CD4-positive, CD25-positive, alpha-beta regulatory T cell (primary cell): ENCODE measurements around the gene BRD3. TPM values are rescaled to one million over a fixed set of nuclear protein-coding genes. Genes with fewer than 3 reads are reported as not detected.

Experiments
- ATAC-seq, 2 donors: fragments of 150-1000 bp; cut with Tn5 transposase; one replicate each; pipeline ENCODE4 v1.10.0; 2021; ENCODE audit warnings: low read depth in 2 of 2, moderate number of reproducible peaks in 2 of 2, moderate library complexity in 1 of 2
- DNase-seq, 3 donors: peaks; one replicate each; pipeline versions ENCODE4 v3.0.0 to v3.0.0-alpha.2; 2012 to 2022; ENCODE audit warnings: mixed read lengths in 1 of 3
- H3K27ac ChIP-seq: one replicate; pipeline ENCODE4 v1.7.0; 2013; ENCODE audit warnings: mild to moderate bottlenecking, low read length; ENCODE audit not compliant: insufficient read depth, poor library complexity, severe bottlenecking
- H3K27me3 ChIP-seq: one replicate; pipeline ENCODE4 v1.7.0; 2013; ENCODE audit warnings: low read length; ENCODE audit not compliant: control insufficient read depth, insufficient read depth
- H3K36me3 ChIP-seq: one replicate; pipeline ENCODE4 v1.7.0; 2013; ENCODE audit warnings: mild to moderate bottlenecking, low read length, moderate library complexity; ENCODE audit not compliant: control insufficient read depth, insufficient read depth
- H3K4me1 ChIP-seq: 2 replicates; pipeline ENCODE4 v1.7.0; 2013; ENCODE audit warnings: mild to moderate bottlenecking, low read length; ENCODE audit not compliant: insufficient read depth, control insufficient read depth, poor library complexity, severe bottlenecking
- H3K4me3 ChIP-seq: one replicate; pipeline ENCODE4 v1.7.0; 2013; ENCODE audit warnings: low read depth, mild to moderate bottlenecking, low read length, moderate library complexity
- H3K9me3 ChIP-seq, 2 experiments: 1 replicate in 1 of 2; 2 replicates in 1 of 2; pipeline ENCODE4 v1.7.0; 2013; ENCODE audit warnings: low read length in 2 of 2, mild to moderate bottlenecking in 1 of 2, moderate library complexity in 1 of 2; ENCODE audit not compliant: control insufficient read depth in 2 of 2
- H3K27ac Mint-ChIP-seq, 3 donors: one replicate each; pipeline ENCODE4 v1.8.0; 2020 to 2022; ENCODE audit warnings: mild to moderate bottlenecking in 3 of 3, mixed read lengths in 3 of 3, moderate library complexity in 2 of 3
- H3K27me3 Mint-ChIP-seq: one replicate; pipeline ENCODE4 v1.8.0; 2022; ENCODE audit warnings: mild to moderate bottlenecking, mixed read lengths
- H3K36me3 Mint-ChIP-seq: one replicate; pipeline ENCODE4 v1.8.0; 2020; ENCODE audit warnings: mixed read lengths
- H3K4me1 Mint-ChIP-seq, 4 donors: one replicate each; pipeline ENCODE4 v1.8.0; 2020 to 2022; ENCODE audit warnings: mixed read lengths in 4 of 4, mild to moderate bottlenecking in 1 of 4
- H3K4me3 Mint-ChIP-seq, 4 donors: one replicate each; pipeline ENCODE4 v1.8.0; 2020 to 2022; ENCODE audit warnings: mild to moderate bottlenecking in 4 of 4, mixed read lengths in 4 of 4, moderate library complexity in 3 of 4
- H3K9me3 Mint-ChIP-seq, 7 donors: one replicate each; pipeline ENCODE4 v1.8.0; 2020 to 2022; ENCODE audit warnings: mixed read lengths in 7 of 7, mild to moderate bottlenecking in 3 of 7, moderate library complexity in 2 of 7
- polyA plus RNA-seq, 4 donors: library from polyadenylated mRNA; unstranded; fragments of 300-500 nt; fragmentation: Illumina TruSeq; gene quantifications; one replicate each; pipeline ENCODE4 v1.2.3, GENCODE V29; 2021
- total RNA-seq: library from RNA; stranded (reverse); gene quantifications from one replicate; pipeline ENCODE4 v1.2.3, GENCODE V29; 2022

The BRD3 gene
- total and polyA plus RNA-seq, 5 donors from 2014 or later, result 10.4 to 39.3 (median 13.1) TPM

DNA sequence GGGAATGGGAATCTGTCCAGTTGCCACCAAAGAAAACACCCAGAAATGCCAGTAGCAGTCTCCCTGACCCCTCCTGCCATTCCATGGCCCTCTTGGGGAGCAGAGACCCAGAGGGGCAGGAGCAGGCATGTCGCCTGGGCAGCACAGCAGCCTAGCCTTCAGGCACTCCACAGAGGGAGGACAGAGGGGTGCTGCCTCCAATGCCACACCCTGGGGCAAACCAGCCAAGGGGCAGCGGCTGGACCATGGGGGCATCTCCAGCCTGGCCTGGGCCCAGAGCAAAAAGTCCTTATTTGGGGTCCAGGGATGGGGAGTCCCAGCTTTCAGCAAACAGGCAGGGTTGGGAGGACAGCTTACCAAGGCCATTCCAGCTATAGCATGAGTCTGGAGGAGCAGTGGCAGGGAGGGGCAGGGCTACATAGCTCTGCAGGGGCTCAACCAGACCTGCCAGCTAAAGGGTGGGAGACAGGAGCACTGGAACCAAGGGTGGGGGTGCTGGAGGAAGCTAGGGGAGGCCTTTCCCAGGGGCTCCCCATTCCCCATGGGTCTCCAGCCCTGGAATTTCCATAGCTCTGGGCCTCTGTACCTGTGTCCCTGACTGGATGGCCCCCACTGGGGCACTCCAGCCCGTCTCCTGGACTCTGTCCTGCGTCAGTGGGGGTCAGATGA, 6.7 kb downstream of the BRD3 start:
- Mint-ChIP-seq H3K4me1 (peaks cover 0 to 69% (median 26%) of the 10 kb centered on the region in 4 donors), H3K4me3 (no peak overlapping the region), H3K27ac (peak overlapping the region in 1 of 3 donors; percentile 79), H3K36me3 (no peaks in the 10 kb centered on the region), H3K27me3 (no peaks in the 10 kb centered on the region), H3K9me3 (no peaks in the 10 kb centered on the region)
- no peak for DNase-seq
- Histone ChIP-seq H3K27ac (no peak overlapping the region), H3K27me3 (no peaks in the 10 kb centered on the region), H3K4me3 (no peak overlapping the region), H3K36me3 (peaks cover 4% of the 10 kb centered on the region), H3K9me3 (no peaks in the 10 kb centered on the region), H3K4me1 (peaks cover 28% of the 10 kb centered on the region)
- no peak for ATAC-seq

DNA sequence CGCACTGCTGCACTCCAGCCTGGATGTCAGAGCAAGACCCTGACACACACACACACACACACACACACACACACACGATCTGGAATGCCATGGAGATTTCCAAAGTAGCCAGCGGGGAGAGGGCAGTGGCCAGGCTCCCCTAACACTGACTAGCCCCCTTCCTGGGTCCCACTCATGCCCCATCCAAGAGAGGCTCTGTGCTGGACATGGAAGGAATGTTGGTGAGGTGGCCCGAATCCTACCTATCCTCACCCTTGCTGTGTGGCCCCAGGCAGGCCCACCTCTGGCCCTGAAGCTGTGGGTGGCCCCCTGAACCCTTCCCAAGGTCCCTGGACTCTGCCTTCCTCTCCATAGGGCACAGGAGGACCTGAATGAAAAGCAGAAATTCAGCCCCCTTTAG, 7.3 kb downstream of the BRD3 start:
- no peaks in the 10 kb centered on the region for H3K9me3 ChIP-seq
- H3K36me3 ChIP-seq, result peaks cover 4% of the 10 kb centered on the region
- Mint-ChIP-seq H3K27ac (peak overlapping the region in 2 of 3 donors; percentile 32 to 79), H3K9me3 (no peaks in the 10 kb centered on the region), H3K4me3 (peak overlapping the region in 2 of 4 donors; percentile 57 to 63), H3K27me3 (no peaks in the 10 kb centered on the region), H3K4me1 (peaks cover 0 to 63% (median 20%) of the 10 kb centered on the region in 4 donors), H3K36me3 (no peaks in the 10 kb centered on the region)
- no peak overlapping the region for H3K4me3 ChIP-seq
- H3K4me1 ChIP-seq, result peaks cover 22% of the 10 kb centered on the region
- no peaks in the 10 kb centered on the region for H3K27me3 ChIP-seq
- DNase-seq (no peak), ATAC-seq (no peak)
- no peak overlapping the region for H3K27ac ChIP-seq

GRCh38 chr9:134059661-134060395, 8.0 kb downstream of the BRD3 start:
- H3K4me1 Mint-ChIP-seq, result peaks cover 0 to 56% (median 16%) of the 10 kb centered on the region in 4 donors
- H3K4me3 Mint-ChIP-seq, result peak overlapping the region in 1 of 4 donors; percentile 63

GRCh38 chr9:134059188-134059641, 8.6 kb downstream of the BRD3 start:
- Histone ChIP-seq H3K27ac (no peak overlapping the region), H3K27me3 (no peaks in the 10 kb centered on the region), H3K36me3 (peaks cover 4% of the 10 kb centered on the region), H3K9me3 (no peaks in the 10 kb centered on the region), H3K4me3 (no peak overlapping the region), H3K4me1 (peaks cover 16% of the 10 kb centered on the region)
- ATAC-seq, result no peak
- Mint-ChIP-seq H3K36me3 (no peaks in the 10 kb centered on the region), H3K27me3 (no peaks in the 10 kb centered on the region), H3K4me1 (peaks cover 0 to 52% (median 13%) of the 10 kb centered on the region in 4 donors), H3K4me3 (peak overlapping the region in 1 of 4 donors; percentile 48), H3K9me3 (no peaks in the 10 kb centered on the region), H3K27ac (peak overlapping the region in 1 of 3 donors; percentile 32)
- DNase-seq, result no peak

More at GRCh38 chr9:134059661-134060395, 8.0 kb downstream of the BRD3 start:
- ATAC-seq (peak; percentile 50 to 51), DNase-seq (peak in 1 of 3 donors; percentile 31)
- H3K27ac Mint-ChIP-seq, result no peak overlapping the region
- H3K27me3 ChIP-seq, result no peaks in the 10 kb centered on the region
- no peak overlapping the region for H3K27ac ChIP-seq
- no peaks in the 10 kb centered on the region for H3K36me3 Mint-ChIP-seq
- H3K4me3 ChIP-seq, result no peak overlapping the region
- no peaks in the 10 kb centered on the region for H3K9me3 ChIP-seq
- peaks cover 4% of the 10 kb centered on the region for H3K36me3 ChIP-seq
- H3K9me3 Mint-ChIP-seq, result no peaks in the 10 kb centered on the region
- no peaks in the 10 kb centered on the region for H3K27me3 Mint-ChIP-seq
- H3K4me1 ChIP-seq, result peaks cover 16% of the 10 kb centered on the region

GRCh38 chr9:134058716-134059115, 9.1 kb downstream of the BRD3 start:
- Mint-ChIP-seq H3K4me1 (peaks cover 0 to 49% (median 13%) of the 10 kb centered on the region in 4 donors), H3K27ac (peak overlapping the region in 1 of 3 donors; percentile 32), H3K36me3 (no peaks in the 10 kb centered on the region), H3K4me3 (peak overlapping the region in 1 of 4 donors; percentile 48), H3K9me3 (no peaks in the 10 kb centered on the region), H3K27me3 (no peaks in the 10 kb centered on the region)
- Histone ChIP-seq H3K27me3 (no peaks in the 10 kb centered on the region), H3K27ac (no peak overlapping the region), H3K4me3 (no peak overlapping the region), H3K9me3 (no peaks in the 10 kb centered on the region), H3K36me3 (peaks cover 4% of the 10 kb centered on the region), H3K4me1 (peaks cover 16% of the 10 kb centered on the region)
- ATAC-seq (no peak), DNase-seq (no peak)

DNA sequence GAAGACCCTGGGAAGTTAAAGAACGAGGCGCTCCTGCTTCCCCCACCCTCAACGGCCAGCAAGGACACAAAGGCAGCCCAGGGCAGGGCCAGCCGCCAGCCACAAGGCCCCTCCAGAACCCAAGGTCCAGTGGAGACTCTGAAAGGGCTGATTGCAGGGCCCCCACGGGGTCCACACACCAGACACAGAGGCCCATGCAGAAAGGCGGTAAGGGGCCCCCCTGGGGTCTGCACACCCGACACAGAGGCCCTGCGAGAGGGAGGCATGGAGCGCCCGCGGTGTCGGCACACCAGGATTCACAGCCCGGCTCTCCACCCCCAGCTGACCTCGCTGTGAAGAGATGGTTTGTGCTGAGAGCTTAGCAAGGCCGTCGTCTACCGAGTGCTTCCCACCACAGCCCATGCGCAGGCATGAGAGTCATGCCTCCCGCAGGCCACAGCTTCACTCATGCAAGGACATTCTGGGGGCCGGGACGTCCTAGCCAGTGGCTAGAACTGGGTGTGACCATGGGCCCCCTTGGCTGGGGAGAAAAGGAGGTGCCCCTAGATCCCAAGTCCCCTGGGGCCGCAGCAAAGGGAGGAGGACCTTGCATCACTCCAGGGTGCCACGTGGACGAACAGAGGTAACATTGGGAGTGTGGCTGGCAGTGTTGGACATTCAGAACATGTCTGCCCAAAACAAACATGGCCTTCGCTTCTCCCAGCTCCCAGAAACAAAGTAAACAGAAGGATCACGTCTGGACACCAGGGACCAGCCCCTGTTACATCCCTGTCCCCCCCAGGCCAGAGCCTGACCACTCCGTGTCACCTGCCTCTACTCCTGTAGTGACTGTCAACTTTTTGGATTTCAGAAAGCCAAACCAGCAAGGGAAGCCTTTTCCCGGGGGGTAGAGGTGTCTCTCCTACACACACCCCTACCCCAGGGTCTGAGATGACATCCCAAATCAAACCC, 9.8 kb downstream of the BRD3 start:
- H3K27ac Mint-ChIP-seq, result no peak overlapping the region

DNA sequence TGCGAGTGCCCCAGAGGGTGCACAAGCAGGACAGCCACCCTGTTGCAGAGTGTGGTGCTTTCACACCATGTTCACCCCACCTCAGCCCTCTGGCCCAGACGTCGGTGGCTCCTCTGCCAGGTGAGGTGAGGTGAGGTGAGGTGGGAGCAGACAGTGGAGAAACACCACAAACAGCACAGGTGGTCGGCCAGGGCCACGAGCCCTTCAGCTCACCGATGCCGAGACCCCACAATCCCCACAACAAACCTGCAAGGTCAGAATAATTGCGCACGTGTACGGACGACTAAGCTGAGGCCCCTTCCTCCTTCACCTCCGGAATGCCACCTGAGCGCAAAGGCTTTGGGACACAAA, 10.5 kb downstream of the BRD3 start:
- no peaks in the 10 kb centered on the region for H3K9me3 ChIP-seq
- Mint-ChIP-seq H3K9me3 (no peaks in the 10 kb centered on the region), H3K4me1 (peaks cover 0 to 37% (median 7%) of the 10 kb centered on the region in 4 donors), H3K27me3 (no peaks in the 10 kb centered on the region), H3K27ac (no peak overlapping the region), H3K36me3 (no peaks in the 10 kb centered on the region), H3K4me3 (no peak overlapping the region)
- H3K4me1 ChIP-seq, result peaks cover 16% of the 10 kb centered on the region
- no peaks in the 10 kb centered on the region for H3K27me3 ChIP-seq
- H3K4me3 ChIP-seq, result no peak overlapping the region
- no peak overlapping the region for H3K27ac ChIP-seq
- H3K36me3 ChIP-seq, result peaks cover 12% of the 10 kb centered on the region
- DNase-seq, result no peak
- ATAC-seq, result no peak

More for the DNA sequence above, 9.8 kb downstream of the BRD3 start:
- no peak for DNase-seq
- Mint-ChIP-seq H3K27me3 (no peaks in the 10 kb centered on the region), H3K36me3 (no peaks in the 10 kb centered on the region), H3K4me3 (no peak overlapping the region), H3K4me1 (peaks cover 0 to 44% (median 8%) of the 10 kb centered on the region in 4 donors), H3K9me3 (no peaks in the 10 kb centered on the region)
- H3K9me3 ChIP-seq, result no peaks in the 10 kb centered on the region
- H3K27ac ChIP-seq, result no peak overlapping the region
- H3K27me3 ChIP-seq, result no peaks in the 10 kb centered on the region
- ATAC-seq, result no peak
- H3K4me3 ChIP-seq, result no peak overlapping the region
- peaks cover 16% of the 10 kb centered on the region for H3K4me1 ChIP-seq
- H3K36me3 ChIP-seq, result peaks cover 5% of the 10 kb centered on the region
